DOHH2 (cell line): Measurements from ENCODE around the gene HECW1.

Experiments
- H3F3A ChIP-seq: fragments of 200-600 bp; sonication (generic), shearing (Covaris generic); 2 replicates; pipeline ENCODE4 v1.6.0; 2016; ENCODE audit warnings: antibody characterized with exemption, mild to moderate bottlenecking; ENCODE audit not compliant: control insufficient read depth, insufficient read depth
- H3K27ac ChIP-seq: fragments of 200-600 bp; sonication (generic); 2 replicates; pipeline ENCODE4 v1.5.1; 2014; ENCODE audit warnings: low read depth, mild to moderate bottlenecking, low read length, moderate library complexity
- H3K27me3 ChIP-seq: fragments of 200-600 bp; sonication (generic); 2 replicates; pipeline ENCODE4 v1.6.1; 2014; ENCODE audit warnings: mild to moderate bottlenecking, low read length, mixed read lengths; ENCODE audit not compliant: control insufficient read depth
- H3K36me3 ChIP-seq: fragments of 200-600 bp; sonication (generic); 2 replicates; pipeline ENCODE4 v1.6.1; 2014; ENCODE audit warnings: mild to moderate bottlenecking, low read length, moderate library complexity, mixed read lengths; ENCODE audit not compliant: control insufficient read depth
- H3K4me1 ChIP-seq: fragments of 200-600 bp; sonication (generic); 2 replicates; pipeline ENCODE4 v1.6.1; 2014; ENCODE audit warnings: mild to moderate bottlenecking, low read length, mixed read lengths; ENCODE audit not compliant: control insufficient read depth
- H3K4me2 ChIP-seq: fragments of 200-600 bp; sonication (generic); 2 replicates; pipeline ENCODE4 v1.6.0; 2014; ENCODE audit warnings: mild to moderate bottlenecking, low read length, moderate library complexity
- H3K4me3 ChIP-seq: fragments of 200-600 bp; sonication (generic); 2 replicates; pipeline ENCODE4 v1.5.1; 2014; ENCODE audit warnings: mild to moderate bottlenecking, low read length, mixed read lengths
- H3K79me2 ChIP-seq: fragments of 200-600 bp; sonication (generic); 2 replicates; pipeline ENCODE4 v1.6.1; 2014; ENCODE audit warnings: mild to moderate bottlenecking, low read length, mixed read lengths; ENCODE audit not compliant: control insufficient read depth
- H3K9me2 ChIP-seq: fragments of 200-600 bp; sonication (generic); replicated peaks from 2 replicates; pipeline ENCODE4 v1.6.1; 2014; ENCODE audit warnings: mild to moderate bottlenecking, low read length, mixed read lengths; ENCODE audit not compliant: control insufficient read depth
- H3K9me3 ChIP-seq: fragments of 200-600 bp; sonication (generic); 2 replicates; pipeline ENCODE4 v1.6.1; 2014; ENCODE audit warnings: antibody characterized with exemption, low read length, mixed read lengths; ENCODE audit not compliant: control insufficient read depth, insufficient read depth
- H4K20me1 ChIP-seq: fragments of 200-600 bp; sonication (generic); 2 replicates; pipeline ENCODE4 v1.6.0; 2014; ENCODE audit warnings: low read depth, mild to moderate bottlenecking, antibody characterized with exemption, low read length, moderate library complexity; ENCODE audit not compliant: control insufficient read depth, insufficient read depth
- CTCF ChIP-seq: fragments of 200-600 bp; sonication (generic); IDR thresholded peaks from one replicate; pipeline ENCODE4 v1.5.1; 2014; ENCODE audit warnings: antibody characterized with exemption, mild to moderate bottlenecking, low read depth, low read length; ENCODE audit not compliant: poor library complexity, severe bottlenecking
- EZH2phosphoT487 ChIP-seq: fragments of 200-600 bp; sonication (generic); IDR thresholded peaks from 2 replicates; pipeline ENCODE4 v1.6.1; 2017; ENCODE audit warnings: borderline replicate concordance, mild to moderate bottlenecking, antibody characterized with exemption, low read length, moderate library complexity, mixed read lengths

Gene HECW1

GRCh38 chr7:43289826-43290225, 177.4 kb downstream of the HECW1 start:
- Histone ChIP-seq H3K9me2 (no peaks in the 10 kb centered on the region), H3K27me3 (no peaks in the 10 kb centered on the region), H3K36me3 (no peaks in the 10 kb centered on the region), H3K79me2 (no peaks in the 10 kb centered on the region), H3K4me3 (no peak overlapping the region), H3K4me2 (no peak overlapping the region), H3K27ac (no peak overlapping the region), H4K20me1 (no peaks in the 10 kb centered on the region), H3K9me3 (peaks cover 4% of the 10 kb centered on the region; the same call in 1 of the 2 replicates), H3F3A (no peaks in the 10 kb centered on the region), H3K4me1 (no peaks in the 10 kb centered on the region)
- TF ChIP-seq CTCF: no peak
- TF ChIP-seq EZH2phosphoT487: no peak

- Histone ChIP-seq H3K9me2 (no peaks in the 10 kb centered on the region), H3K79me2 (no peaks in the 10 kb centered on the region), H3K36me3 (no peaks in the 10 kb centered on the region), H3K4me1 (no peaks in the 10 kb centered on the region), H3K4me2 (no peak overlapping the region), H3K27ac (no peak overlapping the region), H3K27me3 (no peaks in the 10 kb centered on the region), H3K9me3 (peaks cover 4% of the 10 kb centered on the region; the same call in 1 of the 2 replicates), H3K4me3 (no peak overlapping the region), H3F3A (no peaks in the 10 kb centered on the region), H4K20me1 (no peaks in the 10 kb centered on the region)
- TF ChIP-seq EZH2phosphoT487 (no peak), CTCF (no peak)
These were observed 178.5 kb downstream of the HECW1 start for GRCh38 chr7:43290978-43291377.

GRCh38 chr7:43291789-43292188, 179.3 kb downstream of the HECW1 start:
- peaks cover 4% of the 10 kb centered on the region; the same call in 1 of the 2 replicates for H3K9me3 ChIP-seq
- H3K27ac ChIP-seq: no peak overlapping the region

More at GRCh38 chr7:43291789-43292188, 179.3 kb downstream of the HECW1 start:
- H3K79me2 ChIP-seq: no peaks in the 10 kb centered on the region
- H3K27me3 ChIP-seq: peaks cover 7% of the 10 kb centered on the region
- H3K36me3 ChIP-seq: no peaks in the 10 kb centered on the region
- H3K4me3 ChIP-seq: no peak overlapping the region
- H3K9me2 ChIP-seq: no peaks in the 10 kb centered on the region
- H4K20me1 ChIP-seq: no peaks in the 10 kb centered on the region
- no peak for TF ChIP-seq CTCF
- no peak for TF ChIP-seq EZH2phosphoT487
- no peaks in the 10 kb centered on the region for H3K4me1 ChIP-seq
- no peaks in the 10 kb centered on the region for H3F3A ChIP-seq
- H3K4me2 ChIP-seq: no peak overlapping the region
